Measurements from ENCODE around the gene TNRC18.

TNRC18 gene

GRCh38 chr7:5394264-5395105 lies 29.1 kb downstream of the TNRC18 start:
- H3K36me3 ChIP-seq (ENCODE audit: insufficient read depth, low read length) = peaks cover 44% of the 10 kb centered on the region; the same call in 1 of the 2 replicates
- H3K79me2 ChIP-seq (ENCODE audit: insufficient read depth, low read length) = peaks cover 95% of the 10 kb centered on the region
- H3K9ac ChIP-seq (ENCODE audit: low read depth, low read length, poor library complexity, severe bottlenecking) = peak overlapping the region; percentile 8
- peak overlapping the region; percentile 82 for H3K4me2 ChIP-seq (ENCODE audit: low read depth, low read length, poor library complexity, severe bottlenecking)
- H3K9me2 ChIP-seq (replicated peaks; ENCODE audit: low read depth, low read length) = no peaks in the 10 kb centered on the region
- H3K27me3 ChIP-seq (ENCODE audit: insufficient read depth, low read length, poor library complexity, severe bottlenecking) = no peaks in the 10 kb centered on the region
- H2AFZ ChIP-seq (ENCODE audit: low read length) = no peak overlapping the region
- TF ChIP-seq CTCF (conservative IDR thresholded peaks at IDR 0.05; ENCODE audit: low read length) = no peak
- no peak for TF ChIP-seq EZH2phosphoT487 (IDR thresholded peaks at IDR 0.05; ENCODE audit: borderline replicate concordance)
- peaks cover 7% of the 10 kb centered on the region for H3K4me1 ChIP-seq (ENCODE audit: insufficient read depth, low read length, poor library complexity, severe bottlenecking)
- peaks cover 71% of the 10 kb centered on the region for H4K20me1 ChIP-seq (ENCODE audit: insufficient read depth, low read length, poor library complexity, severe bottlenecking)
- no peaks in the 10 kb centered on the region for H3K9me3 ChIP-seq (ENCODE audit: insufficient read depth, low read depth, low read length)
- peak overlapping the region; percentile 14 for H3K4me3 ChIP-seq (ENCODE audit: low read length, poor library complexity, severe bottlenecking)
- H3F3A ChIP-seq (ENCODE audit: low read depth) = no peaks in the 10 kb centered on the region

GRCh38 chr7:5393748-5394147 lies 29.9 kb downstream of the TNRC18 start:
- Histone ChIP-seq H3K4me1 (ENCODE audit: insufficient read depth, low read length, poor library complexity, severe bottlenecking) (peaks cover 7% of the 10 kb centered on the region), H3K4me3 (ENCODE audit: low read length, poor library complexity, severe bottlenecking) (no peak overlapping the region), H3K36me3 (ENCODE audit: insufficient read depth, low read length) (peaks cover 45% of the 10 kb centered on the region; the same call in 1 of the 2 replicates), H3K9me2 (replicated peaks; ENCODE audit: low read depth, low read length) (no peaks in the 10 kb centered on the region), H4K20me1 (ENCODE audit: insufficient read depth, low read length, poor library complexity, severe bottlenecking) (peaks cover 71% of the 10 kb centered on the region), H3K27me3 (ENCODE audit: insufficient read depth, low read length, poor library complexity, severe bottlenecking) (no peaks in the 10 kb centered on the region), H3K4me2 (ENCODE audit: low read depth, low read length, poor library complexity, severe bottlenecking) (no peak overlapping the region), H2AFZ (ENCODE audit: low read length) (no peak overlapping the region), H3F3A (ENCODE audit: low read depth) (no peaks in the 10 kb centered on the region), H3K79me2 (ENCODE audit: insufficient read depth, low read length) (peaks cover 92% of the 10 kb centered on the region), H3K9me3 (ENCODE audit: insufficient read depth, low read depth, low read length) (no peaks in the 10 kb centered on the region), H3K9ac (ENCODE audit: low read depth, low read length, poor library complexity, severe bottlenecking) (no peak overlapping the region)
- TF ChIP-seq EZH2phosphoT487 (IDR thresholded peaks at IDR 0.05; ENCODE audit: borderline replicate concordance) = no peak
- TF ChIP-seq CTCF (conservative IDR thresholded peaks at IDR 0.05; ENCODE audit: low read length) = no peak

- Histone ChIP-seq H3K9ac (ENCODE audit: low read depth, low read length, poor library complexity, severe bottlenecking) (no peak overlapping the region), H2AFZ (ENCODE audit: low read length) (no peak overlapping the region), H4K20me1 (ENCODE audit: insufficient read depth, low read length, poor library complexity, severe bottlenecking) (peaks cover 71% of the 10 kb centered on the region), H3K27me3 (ENCODE audit: insufficient read depth, low read length, poor library complexity, severe bottlenecking) (no peaks in the 10 kb centered on the region), H3K4me2 (ENCODE audit: low read depth, low read length, poor library complexity, severe bottlenecking) (no peak overlapping the region), H3F3A (ENCODE audit: low read depth) (no peaks in the 10 kb centered on the region), H3K4me3 (ENCODE audit: low read length, poor library complexity, severe bottlenecking) (no peak overlapping the region), H3K9me2 (replicated peaks; ENCODE audit: low read depth, low read length) (no peaks in the 10 kb centered on the region), H3K4me1 (ENCODE audit: insufficient read depth, low read length, poor library complexity, severe bottlenecking) (peaks cover 7% of the 10 kb centered on the region), H3K9me3 (ENCODE audit: insufficient read depth, low read depth, low read length) (no peaks in the 10 kb centered on the region), H3K79me2 (ENCODE audit: insufficient read depth, low read length) (peaks cover 89% of the 10 kb centered on the region), H3K36me3 (ENCODE audit: insufficient read depth, low read length) (peaks cover 46% of the 10 kb centered on the region; the same call in 1 of the 2 replicates)
- TF ChIP-seq CTCF (conservative IDR thresholded peaks at IDR 0.05; ENCODE audit: low read length) = no peak
- TF ChIP-seq EZH2phosphoT487 (IDR thresholded peaks at IDR 0.05; ENCODE audit: borderline replicate concordance) = no peak
Observed at GRCh38 chr7:5393328-5393727, 30.3 kb downstream of the TNRC18 start.
